EL (cell line): ENCODE results near the gene SULF2.

Experiments
- DNase-seq: peaks from one replicate; pipeline ENCODE4 v3.0.0-alpha.2; 2016

Gene SULF2

DNA sequence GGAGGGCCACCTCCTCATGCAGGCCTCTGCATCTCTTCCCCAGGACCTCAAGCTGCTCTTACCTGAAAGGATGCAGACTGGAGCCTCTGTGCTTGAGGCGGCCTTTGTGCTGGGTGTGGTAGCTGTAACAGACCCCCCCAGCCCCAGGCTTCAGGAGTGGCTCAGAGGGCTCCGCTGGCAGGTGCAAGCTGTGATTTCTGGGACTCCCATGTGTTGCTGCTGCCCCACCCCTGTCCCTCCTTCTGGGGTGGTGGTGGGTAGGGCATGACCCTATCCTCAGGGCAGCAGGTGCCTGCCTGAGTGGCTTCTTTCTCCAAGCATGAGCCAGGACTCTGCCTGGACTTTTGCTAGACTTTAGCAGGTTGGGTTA, 121.2 kb downstream of the SULF2 start:
- DNase-seq = no peak

- DNase-seq = peak; percentile 76
Observed at GRCh38 chr20:47663354-47664067, 121.8 kb downstream of the SULF2 start.

GRCh38 chr20:47662483-47663353, 122.6 kb downstream of the SULF2 start:
- no peak for DNase-seq

DNA sequence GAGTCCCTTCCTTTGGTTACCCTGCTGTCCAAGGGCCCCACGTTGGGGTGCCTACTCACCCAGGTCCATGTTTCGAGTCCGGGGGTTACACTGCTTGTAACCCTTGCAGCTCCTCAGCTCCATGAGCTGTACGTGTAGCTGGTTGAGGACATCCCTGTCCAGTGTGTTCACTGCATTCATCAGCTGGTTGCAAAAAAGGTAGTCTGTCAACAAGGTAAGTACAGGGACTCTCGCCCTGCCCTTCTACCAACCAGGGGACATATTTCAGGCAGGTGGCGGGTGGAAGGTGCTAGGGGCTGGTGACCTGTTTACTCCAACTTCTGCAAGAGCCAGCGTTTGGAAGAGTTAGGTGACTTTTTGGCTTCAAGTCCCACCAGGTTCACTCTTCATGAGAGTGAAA, 123.6 kb downstream of the SULF2 start:
- DNase-seq = no peak

DNA sequence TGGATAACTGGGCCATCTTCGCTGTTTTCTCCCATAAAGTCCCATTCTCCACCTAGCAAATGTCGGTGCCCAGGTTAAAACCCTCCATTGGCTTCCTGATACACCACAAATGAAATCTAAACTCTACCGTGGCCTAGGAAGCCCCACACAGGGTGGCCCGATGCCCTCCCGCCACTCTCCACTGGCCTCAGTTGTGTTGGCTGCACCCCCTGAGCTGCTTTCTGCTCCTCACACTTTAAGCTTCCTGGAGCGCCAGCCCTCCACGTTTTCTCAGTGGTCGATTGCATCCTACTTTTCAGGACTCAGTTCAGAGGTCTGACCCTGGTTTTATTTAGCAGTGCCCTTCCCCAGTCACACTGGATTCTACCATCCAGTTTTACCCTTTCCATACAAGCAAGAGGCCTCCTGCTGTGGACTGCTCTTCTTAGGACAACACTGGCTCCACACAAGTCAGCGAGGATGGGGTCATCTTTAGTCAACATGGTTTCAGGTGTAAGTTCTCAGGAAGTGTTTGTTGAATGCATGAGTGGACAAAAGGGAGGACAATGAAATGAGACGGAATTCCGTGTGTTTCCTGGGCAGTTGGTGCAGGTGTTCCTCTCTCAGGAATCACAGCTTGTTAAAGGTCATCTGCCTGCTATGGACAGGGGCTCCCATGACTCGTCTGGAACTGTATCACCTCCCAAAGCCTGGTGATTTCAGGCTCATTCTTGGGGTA, 124.1 kb downstream of the SULF2 start:
- DNase-seq = no peak

DNA sequence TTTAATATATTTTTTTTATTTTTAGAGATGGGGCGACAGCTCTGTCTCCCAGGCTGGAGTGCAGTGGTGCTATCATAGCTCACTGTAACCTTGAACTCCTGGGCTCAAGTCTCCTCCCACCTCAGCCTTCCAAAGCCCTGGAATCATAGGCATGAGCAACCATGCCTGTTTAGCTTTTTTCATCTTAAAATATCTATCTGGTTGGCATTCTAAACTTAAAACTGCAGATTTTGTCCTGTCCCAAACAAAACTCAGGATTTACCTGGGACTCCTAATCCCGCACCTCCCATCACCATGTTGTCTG, 124.7 kb downstream of the SULF2 start:
- DNase-seq = no peak

GRCh38 chr20:47659904-47660601, 125.2 kb downstream of the SULF2 start:
- DNase-seq = no peak

GRCh38 chr20:47656318-47656717, 129.0 kb downstream of the SULF2 start:
- no peak for DNase-seq

DNA sequence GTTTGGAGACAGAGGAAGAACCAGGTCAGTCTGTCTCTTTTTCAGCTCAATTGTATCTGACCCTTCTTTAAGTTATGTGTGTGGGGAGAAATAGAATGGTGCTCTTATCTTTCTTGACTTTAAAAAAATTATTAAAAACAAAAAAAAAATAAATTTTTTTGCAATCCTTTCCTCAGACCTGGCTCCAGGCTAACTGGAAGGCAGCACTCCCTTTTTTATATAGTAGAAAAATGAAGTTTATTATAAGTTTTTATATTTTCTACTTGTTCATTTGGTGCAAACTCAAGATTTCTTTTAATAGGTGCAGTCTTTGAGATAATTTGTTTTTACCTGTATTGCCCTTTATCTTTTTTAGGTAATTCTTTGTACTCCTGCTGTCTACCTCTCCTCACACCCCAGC, 129.6 kb downstream of the SULF2 start:
- DNase-seq = no peak

DNA sequence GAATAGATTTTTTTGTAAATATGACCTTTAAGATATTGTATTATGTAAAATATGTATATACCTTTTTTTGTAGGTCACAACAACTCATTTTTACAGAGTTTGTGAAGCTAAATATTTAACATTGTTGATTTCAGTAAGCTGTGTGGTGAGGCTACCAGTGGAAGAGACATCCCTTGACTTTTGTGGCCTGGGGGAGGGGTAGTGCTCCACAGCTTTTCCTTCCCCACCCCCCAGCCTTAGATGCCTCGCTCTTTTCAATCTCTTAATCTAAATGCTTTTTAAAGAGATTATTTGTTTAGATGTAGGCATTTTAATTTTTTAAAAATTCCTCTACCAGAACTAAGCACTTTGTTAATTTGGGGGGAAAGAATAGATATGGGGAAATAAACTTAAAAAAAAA, 130.9 kb downstream of the SULF2 start:
- DNase-seq = no peak

- no peak for DNase-seq
Observed at GRCh38 chr20:47653869-47654268, 131.4 kb downstream of the SULF2 start.

GRCh38 chr20:47652794-47653193, 132.5 kb downstream of the SULF2 start:
- no peak for DNase-seq

- no peak for DNase-seq
Observed at GRCh38 chr20:47652301-47652700, 133.0 kb downstream of the SULF2 start.

- DNase-seq = no peak
Observed at GRCh38 chr20:47648943-47649342, 136.3 kb downstream of the SULF2 start.

DNA sequence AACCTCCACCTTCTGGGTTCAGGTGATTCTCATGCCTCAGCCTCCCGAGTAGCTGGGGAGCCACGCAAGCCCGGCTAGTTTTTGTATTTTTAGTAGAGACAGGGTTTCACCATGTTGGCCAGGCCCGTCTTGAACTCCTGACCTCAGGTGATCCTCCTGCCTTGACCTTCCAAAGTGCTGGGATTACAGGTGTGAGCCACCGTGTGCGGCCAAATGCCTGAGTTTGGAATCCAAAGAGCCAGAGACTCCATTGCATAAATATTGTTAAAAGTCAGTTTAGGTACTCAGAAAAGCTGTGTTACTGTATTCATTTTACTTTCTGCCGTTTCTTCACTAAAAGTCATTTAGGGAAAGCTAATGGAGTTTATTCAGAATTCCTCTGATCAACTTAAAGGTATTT, 137.3 kb downstream of the SULF2 start:
- DNase-seq = no peak

DNA sequence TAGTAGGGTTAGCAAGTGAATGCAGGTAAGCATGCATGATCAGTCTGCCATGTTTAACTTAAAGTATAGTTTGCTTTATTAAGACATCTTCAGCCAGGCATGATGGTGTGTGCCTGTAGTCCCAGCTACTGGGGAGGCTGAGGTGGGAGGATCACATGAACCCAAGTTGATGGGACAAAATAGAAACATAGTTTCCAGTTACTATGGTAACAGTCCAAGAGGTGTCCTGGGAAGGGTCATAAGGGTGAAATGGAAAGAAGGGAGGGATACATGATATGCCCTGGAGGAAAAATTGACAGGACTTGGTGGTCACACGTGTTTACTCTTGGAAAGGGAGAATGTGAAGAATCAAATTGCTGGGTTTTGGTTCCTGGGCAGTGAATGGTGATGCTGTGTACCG, 139.6 kb downstream of the SULF2 start:
- DNase-seq = no peak

DNA sequence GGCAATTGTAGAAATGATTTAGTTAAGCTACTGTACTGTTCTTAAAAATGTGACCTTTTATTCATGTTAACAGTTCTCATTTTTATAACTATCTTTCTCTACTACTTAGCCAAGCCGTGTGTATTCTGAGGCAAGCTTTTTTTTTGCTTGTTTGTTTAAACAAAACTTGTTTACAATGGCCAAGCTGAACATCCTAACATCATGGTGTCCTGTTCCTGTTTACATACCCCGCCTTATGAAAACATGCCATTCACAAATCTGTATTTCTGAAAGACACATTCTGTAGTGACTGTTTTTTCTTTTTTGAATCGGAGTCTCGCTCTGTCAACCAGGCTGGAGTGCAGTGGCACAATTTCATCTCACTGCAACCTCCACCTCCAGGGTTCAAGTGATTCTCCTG, 142.7 kb downstream of the SULF2 start:
- no peak for DNase-seq

DNA sequence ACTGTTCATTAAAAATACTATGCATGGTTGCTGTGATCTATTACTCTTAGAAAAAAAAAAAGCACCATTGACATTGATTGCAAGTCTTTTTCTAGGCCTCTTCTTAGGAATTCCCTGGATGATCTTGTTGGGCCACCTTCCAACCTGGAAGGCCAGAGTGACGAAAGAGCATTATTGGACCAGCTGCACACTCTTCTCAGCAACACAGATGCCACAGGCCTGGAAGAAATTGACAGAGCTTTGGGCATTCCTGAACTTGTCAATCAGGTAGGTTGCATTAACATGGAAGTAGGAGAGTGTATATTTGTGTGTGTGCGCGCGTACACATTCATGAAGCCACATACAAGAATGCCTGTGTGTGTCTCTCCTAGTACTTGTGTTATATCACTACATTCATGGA, 143.2 kb downstream of the SULF2 start:
- DNase-seq = no peak

DNA sequence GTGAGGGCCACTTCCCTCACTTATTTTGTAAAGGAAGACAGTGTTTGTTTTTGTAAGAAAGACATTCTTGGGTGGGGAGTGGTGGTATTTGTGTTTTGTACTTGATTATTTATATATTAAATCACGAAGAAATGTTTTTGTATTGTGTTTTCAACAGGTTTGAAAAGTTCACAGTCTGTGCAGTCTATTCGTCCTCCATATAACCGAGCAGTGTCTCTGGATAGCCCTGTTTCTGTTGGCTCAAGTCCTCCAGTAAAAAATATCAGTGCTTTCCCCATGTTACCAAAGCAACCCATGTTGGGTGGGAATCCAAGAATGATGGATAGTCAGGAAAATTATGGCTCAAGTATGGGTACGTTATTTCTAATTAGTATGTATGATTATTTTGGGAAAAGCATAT, 146.4 kb downstream of the SULF2 start:
- DNase-seq = no peak

- DNase-seq = no peak
Observed at GRCh38 chr20:47635256-47635655, 150.0 kb downstream of the SULF2 start.

DNA sequence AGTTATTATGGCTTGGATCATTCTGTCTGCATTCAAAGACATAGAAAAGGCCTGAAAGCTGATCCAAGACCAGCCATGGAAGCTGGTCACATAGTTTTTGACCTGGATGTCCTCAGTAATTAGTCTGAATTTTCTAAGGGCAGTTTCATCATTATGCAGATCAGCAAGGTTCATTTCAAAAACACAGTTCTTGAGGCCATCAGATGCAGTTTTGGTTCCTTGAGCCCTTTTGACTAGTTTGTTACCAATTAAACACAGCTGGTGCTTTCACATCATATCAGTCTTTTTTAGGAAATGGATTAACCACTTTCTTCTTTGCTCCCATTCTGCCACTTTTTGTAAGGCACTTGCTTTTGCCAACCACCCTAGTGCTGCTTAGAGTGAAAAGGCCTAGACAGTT, 154.2 kb downstream of the SULF2 start:
- no peak for DNase-seq

DNA sequence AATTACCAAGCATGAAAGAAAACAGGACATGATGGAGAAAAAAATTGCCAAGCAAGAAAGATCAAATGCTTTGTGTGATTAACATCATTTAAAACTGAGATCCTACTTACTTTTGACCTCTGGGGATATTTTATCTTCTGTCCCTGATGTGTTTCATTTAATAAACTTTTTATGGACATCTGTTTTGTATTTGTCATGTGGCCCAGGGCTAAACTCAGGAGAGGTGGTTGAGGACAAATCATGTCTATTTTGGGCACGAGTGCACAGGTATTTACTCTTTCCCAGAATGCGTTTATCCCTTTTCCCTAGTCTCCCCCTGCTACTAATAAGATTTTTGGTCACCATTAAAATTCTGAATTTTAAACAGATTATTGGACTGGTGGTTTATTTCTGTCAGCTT, 155.4 kb downstream of the SULF2 start:
- no peak for DNase-seq

GRCh38 chr20:47627540-47627939, 157.7 kb downstream of the SULF2 start:
- DNase-seq = no peak
